ENCODE measurements around the gene IL1RAP. TPM values are rescaled to one million over a fixed set of nuclear protein-coding genes. Genes with fewer than 3 reads are reported as not detected.
A peak's percentile ranks its signal among the peaks of the same experiment; 100 is the strongest.
"Not testable (repeated sequence)": the region's sequence is repeated elsewhere in the genome, so short reads cannot be mapped to it uniquely, and the experiment has no call there.

Gene IL1RAP
- total RNA-seq: 10 to 100 TPM; 14.2 to 15.2 TPM

- ChIA-PET POLR2A (interaction anchor here (0.6 to 2.6 kb wide), 22 partner anchors 9 to 185 kb away, joined by 3 to 50 read pairs (median 4); no protein-coding TSS in a partner anchor), CTCF (interaction anchor here (0.5 to 3.0 kb wide), 15 partner anchors 9 to 185 kb away, joined by 3 to 22 read pairs (median 3); no protein-coding TSS in a partner anchor)
- Mint-ChIP-seq H3K9me3 (peaks cover 3% of the 10 kb centered on the region), H3K27ac (peak within 1 kb of the TSS; percentile 90), H3K4me3 (peak within 1 kb of the TSS; percentile 75), H3K27me3 (peaks cover 5% of the 10 kb centered on the region), H3K4me1 (peaks cover 40% of the 10 kb centered on the region), H3K36me3 (ENCODE audit: low read depth) (peaks cover 28% of the 10 kb centered on the region)
- DNase-seq: peak; percentile 90
These were observed at the start of gene IL1RAP for GRCh38 chr3:190513409-190514370. Gene IL1RAP (plus strand): TSS chr3:190514085. CDS start chr3:190564290, 50,205 bp downstream.

GRCh38 chr3:190467922-190468321 is 46.0 kb upstream of the IL1RAP start:
- POLR2A ChIA-PET: interaction anchor here (0.6 kb wide), 1 partner anchor 98 kb away, joined by 3 read pairs; no protein-coding TSS in a partner anchor
- Mint-ChIP-seq H3K4me1 (no peaks in the 10 kb centered on the region), H3K27me3 (peaks cover 21% of the 10 kb centered on the region), H3K27ac (no peak overlapping the region), H3K9me3 (peaks cover 4% of the 10 kb centered on the region), H3K36me3 (ENCODE audit: low read depth) (no peaks in the 10 kb centered on the region), H3K4me3 (no peak overlapping the region)
- CTCF ChIA-PET: no interaction called here
- no peak for DNase-seq

- not testable (repeated sequence) for H3K27me3 Mint-ChIP-seq
These were observed 40.6 kb upstream of the IL1RAP start for GRCh38 chr3:190473261-190473660.

GRCh38 chr3:190481779-190482178 is 32.1 kb upstream of the IL1RAP start:
- no peaks in the 10 kb centered on the region for H3K9me3 Mint-ChIP-seq
- H3K27ac Mint-ChIP-seq: no peak overlapping the region
- H3K27me3 Mint-ChIP-seq: peaks cover 26% of the 10 kb centered on the region

More at GRCh38 chr3:190473261-190473660, 40.6 kb upstream of the IL1RAP start:
- DNase-seq; POLR2A ChIA-PET; H3K36me3 Mint-ChIP-seq (ENCODE audit: low read depth); H3K27ac Mint-ChIP-seq; CTCF ChIA-PET; H3K4me1 Mint-ChIP-seq; H3K9me3 Mint-ChIP-seq; H3K4me3 Mint-ChIP-seq: not testable (repeated sequence)

GRCh38 chr3:190485830-190486532 is 27.9 kb upstream of the IL1RAP start:
- no peak overlapping the region for H3K4me3 Mint-ChIP-seq
- H3K27me3 Mint-ChIP-seq: peaks cover 49% of the 10 kb centered on the region
- H3K4me1 Mint-ChIP-seq: no peaks in the 10 kb centered on the region
- POLR2A ChIA-PET: no interaction called here
- H3K9me3 Mint-ChIP-seq: no peaks in the 10 kb centered on the region
- DNase-seq: no peak
- CTCF ChIA-PET: no interaction called here
- H3K27ac Mint-ChIP-seq: no peak overlapping the region
- no peaks in the 10 kb centered on the region for H3K36me3 Mint-ChIP-seq (ENCODE audit: low read depth)

More at GRCh38 chr3:190481779-190482178, 32.1 kb upstream of the IL1RAP start:
- ChIA-PET CTCF (no interaction called here), POLR2A (no interaction called here)
- no peaks in the 10 kb centered on the region for H3K4me1 Mint-ChIP-seq
- H3K4me3 Mint-ChIP-seq: no peak overlapping the region
- no peaks in the 10 kb centered on the region for H3K36me3 Mint-ChIP-seq (ENCODE audit: low read depth)
- DNase-seq: no peak

GRCh38 chr3:190486533-190486864 is 27.4 kb upstream of the IL1RAP start:
- Mint-ChIP-seq H3K4me3 (no peak overlapping the region), H3K4me1 (no peaks in the 10 kb centered on the region), H3K9me3 (no peaks in the 10 kb centered on the region), H3K27me3 (peaks cover 54% of the 10 kb centered on the region), H3K36me3 (ENCODE audit: low read depth) (no peaks in the 10 kb centered on the region), H3K27ac (no peak overlapping the region)
- no peak for DNase-seq
- POLR2A ChIA-PET: no interaction called here
- CTCF ChIA-PET: no interaction called here

GRCh38 chr3:190486908-190487607 is 26.8 kb upstream of the IL1RAP start:
- H3K27ac Mint-ChIP-seq: no peak overlapping the region
- H3K4me3 Mint-ChIP-seq: no peak overlapping the region
- no peaks in the 10 kb centered on the region for H3K36me3 Mint-ChIP-seq (ENCODE audit: low read depth)
- peaks cover 57% of the 10 kb centered on the region for H3K27me3 Mint-ChIP-seq
- no peaks in the 10 kb centered on the region for H3K9me3 Mint-ChIP-seq
- ChIA-PET POLR2A (no interaction called here), CTCF (no interaction called here)
- no peak for DNase-seq
- peaks cover 3% of the 10 kb centered on the region for H3K4me1 Mint-ChIP-seq

- Mint-ChIP-seq H3K9me3 (no peaks in the 10 kb centered on the region), H3K4me3 (no peak overlapping the region), H3K36me3 (ENCODE audit: low read depth) (no peaks in the 10 kb centered on the region), H3K27me3 (peaks cover 69% of the 10 kb centered on the region), H3K4me1 (peaks cover 3% of the 10 kb centered on the region), H3K27ac (no peak overlapping the region)
- no peak for DNase-seq
- CTCF ChIA-PET: no interaction called here
- POLR2A ChIA-PET: no interaction called here
These were observed 22.3 kb upstream of the IL1RAP start for GRCh38 chr3:190491533-190492054.

- H3K27me3 Mint-ChIP-seq: peaks cover 71% of the 10 kb centered on the region
- H3K4me1 Mint-ChIP-seq: peaks cover 3% of the 10 kb centered on the region
- ChIA-PET CTCF (no interaction called here), POLR2A (no interaction called here)
- DNase-seq: no peak
- no peaks in the 10 kb centered on the region for H3K9me3 Mint-ChIP-seq
- H3K36me3 Mint-ChIP-seq (ENCODE audit: low read depth): no peaks in the 10 kb centered on the region
- no peak overlapping the region for H3K4me3 Mint-ChIP-seq
- no peak overlapping the region for H3K27ac Mint-ChIP-seq
These were observed 21.8 kb upstream of the IL1RAP start for GRCh38 chr3:190492129-190492528.

- peaks cover 3% of the 10 kb centered on the region for H3K4me1 Mint-ChIP-seq
- ChIA-PET CTCF (no interaction called here), POLR2A (no interaction called here)
- no peak overlapping the region for H3K4me3 Mint-ChIP-seq
- peaks cover 66% of the 10 kb centered on the region for H3K27me3 Mint-ChIP-seq
- H3K36me3 Mint-ChIP-seq (ENCODE audit: low read depth): no peaks in the 10 kb centered on the region
- no peaks in the 10 kb centered on the region for H3K9me3 Mint-ChIP-seq
- no peak for DNase-seq
- no peak overlapping the region for H3K27ac Mint-ChIP-seq
These were observed 20.9 kb upstream of the IL1RAP start for GRCh38 chr3:190492966-190493365.

GRCh38 chr3:190494907-190495306 is 19.0 kb upstream of the IL1RAP start:
- no peak for DNase-seq
- ChIA-PET POLR2A (interaction anchor here (0.8 kb wide), 1 partner anchor 19 kb away, joined by 3 read pairs; the partner anchor contains the start of gene IL1RAP), CTCF (interaction anchor here (0.9 kb wide), 1 partner anchor 10 kb away, joined by 3 read pairs; no protein-coding TSS in a partner anchor)
- Mint-ChIP-seq H3K4me3 (no peak overlapping the region), H3K27ac (no peak overlapping the region), H3K9me3 (no peaks in the 10 kb centered on the region), H3K4me1 (peaks cover 3% of the 10 kb centered on the region), H3K36me3 (ENCODE audit: low read depth) (no peaks in the 10 kb centered on the region), H3K27me3 (peaks cover 63% of the 10 kb centered on the region)

GRCh38 chr3:190495354-190495753 is 18.5 kb upstream of the IL1RAP start:
- no peaks in the 10 kb centered on the region for H3K9me3 Mint-ChIP-seq
- ChIA-PET CTCF (no interaction called here), POLR2A (no interaction called here)
- H3K27ac Mint-ChIP-seq: no peak overlapping the region
- no peak overlapping the region for H3K4me3 Mint-ChIP-seq
- H3K27me3 Mint-ChIP-seq: peaks cover 61% of the 10 kb centered on the region
- no peak for DNase-seq
- no peaks in the 10 kb centered on the region for H3K36me3 Mint-ChIP-seq (ENCODE audit: low read depth)
- H3K4me1 Mint-ChIP-seq: peaks cover 3% of the 10 kb centered on the region

- Mint-ChIP-seq H3K27ac (no peak overlapping the region), H3K4me3 (no peak overlapping the region), H3K4me1 (peaks cover 3% of the 10 kb centered on the region), H3K9me3 (no peaks in the 10 kb centered on the region), H3K27me3 (peaks cover 61% of the 10 kb centered on the region), H3K36me3 (ENCODE audit: low read depth) (no peaks in the 10 kb centered on the region)
- ChIA-PET CTCF (no interaction called here), POLR2A (no interaction called here)
- DNase-seq: no peak
These were observed 18.1 kb upstream of the IL1RAP start for GRCh38 chr3:190495796-190496195.
